K562 (cell line): ENCODE data around the gene POLR2H. TPM values are rescaled to one million over a fixed set of nuclear protein-coding genes. Genes with fewer than 3 reads are reported as not detected.
A peak's percentile ranks its signal among the peaks of the same experiment; 100 is the strongest.

Source experiments
- ATAC-seq: fragments of 200-7000 bp; cut with Tn5 transposase; 3 replicates; pipeline ENCODE4 v1.9.1; 2020; ENCODE audit warnings: moderate library complexity
- BruUV-seq: library from RNA; stranded (reverse); fragments of 400-500 nt; replicated peaks from 2 replicates; lab custom pipeline; 2021; lab: Mats Ljungman, UMichigan
- CTCF ChIA-PET: fragments of 300-600 bp; formaldehyde crosslinking; extraction: SDS; loops from one replicate; lab custom pipeline; 2021; ENCODE audit warnings: low intra/inter-chr PET ratio; lab: Yijun Ruan, JAX
- POLR2A ChIA-PET: fragments of 300-600, 350-650 bp; sonication (Branson Sonifier 250); formaldehyde crosslinking; extraction: SDS; loops from one replicate; lab custom pipeline; 2021; ENCODE audit warnings: antibody characterized with exemption, inconsistent platforms; lab: Yijun Ruan, JAX
- DNase-seq, 4 experiments: peaks; one replicate each; pipeline versions ENCODE4 v3.0.0 to v3.0.0-alpha.2; 2011 to 2018; ENCODE audit warnings: low spot score in 3 of 4, mixed read lengths in 3 of 4; ENCODE audit errors: extremely low read depth in 1 of 4
- FAIRE-seq: peaks from 2 replicates; lab custom pipeline; 2011; peaks lifted over from hg19 to GRCh38; lab: Jason Lieb, UNC
- H2AFZ ChIP-seq: 2 replicates; pipeline ENCODE4 v1.6.0; 2011; ENCODE audit warnings: low read depth, low read length, control low read depth, inconsistent platforms
- H3K27ac ChIP-seq: fragments of 200-600 bp; 3 replicates; pipeline ENCODE4 v1.8.0; 2011; ENCODE audit warnings: low read depth, mild to moderate bottlenecking, control low read depth, inconsistent platforms, low read length, moderate library complexity, mixed read lengths; ENCODE audit errors: extremely low read depth
- H3K27me3 ChIP-seq, 2 experiments: fragments of 300-600 bp in 1 of 2; 2 replicates in 1 of 2; 3 replicates in 1 of 2; pipeline versions ENCODE4 v1.6.0 to v1.8.0; 2011; ENCODE audit warnings: inconsistent platforms in 2 of 2, low read length in 2 of 2, mild to moderate bottlenecking in 1 of 2, mixed read lengths in 1 of 2, moderate library complexity in 1 of 2; ENCODE audit not compliant: control insufficient read depth in 2 of 2, insufficient read depth in 2 of 2
- H3K36me3 ChIP-seq: fragments of 300-600 bp; 3 replicates; pipeline ENCODE4 v1.8.0; 2011; ENCODE audit warnings: mild to moderate bottlenecking, low read length, inconsistent platforms; ENCODE audit not compliant: control insufficient read depth, insufficient read depth
- H3K4me1 ChIP-seq, 2 experiments: fragments of 200-600 bp in 1 of 2; replicated peaks in 1 of 2; 2 replicates in 1 of 2; 3 replicates in 1 of 2; pipeline versions ENCODE4 v1.5.1 to v1.8.0; 2011; ENCODE audit warnings: inconsistent platforms in 2 of 2, low read length in 2 of 2, mild to moderate bottlenecking in 1 of 2, mixed read lengths in 1 of 2, moderate library complexity in 1 of 2; ENCODE audit not compliant: control insufficient read depth in 2 of 2, insufficient read depth in 2 of 2
- H3K4me2 ChIP-seq: 2 replicates; pipeline ENCODE4 v1.6.1; 2011; ENCODE audit warnings: low read length, control low read depth, inconsistent platforms, mixed read lengths; ENCODE audit not compliant: insufficient read depth
- H3K4me3 ChIP-seq: fragments of 200-600 bp; sonication (generic), shearing (Covaris generic); 2 replicates; pipeline ENCODE4 v1.5.1; 2016; ENCODE audit warnings: control low read depth, inconsistent platforms
- H3K79me2 ChIP-seq: fragments of 200-600 bp; 3 replicates; pipeline ENCODE4 v1.8.0; 2011; ENCODE audit warnings: low read length, inconsistent platforms; ENCODE audit not compliant: control insufficient read depth, insufficient read depth
- H3K9ac ChIP-seq, 2 experiments: 2 replicates each; pipeline versions ENCODE4 v1.6.0 to v1.6.1; 2011; ENCODE audit warnings: low read depth in 2 of 2, low read length in 2 of 2, control low read depth in 1 of 2, inconsistent platforms in 1 of 2, mild to moderate bottlenecking in 1 of 2, mixed read lengths in 1 of 2; ENCODE audit not compliant: insufficient read depth in 1 of 2
- H3K9me1 ChIP-seq: one replicate; pipeline ENCODE4 v1.6.0; 2011; ENCODE audit warnings: inconsistent platforms, mild to moderate bottlenecking, low read length, moderate library complexity; ENCODE audit not compliant: control insufficient read depth, insufficient read depth
- H3K9me3 ChIP-seq: replicated peaks from 2 replicates; pipeline ENCODE4 v1.5.1; 2011; ENCODE audit warnings: low read depth, low read length, inconsistent platforms; ENCODE audit not compliant: control insufficient read depth, insufficient read depth
- H4K20me1 ChIP-seq: replicated peaks from 2 replicates; pipeline ENCODE4 v1.6.1; 2011; ENCODE audit warnings: low read length, inconsistent platforms, mixed read lengths; ENCODE audit not compliant: control insufficient read depth, insufficient read depth
- IFI16 ChIP-seq: fragments of 250-450 bp; sonication (Bioruptor Pico); IDR thresholded peaks from 2 replicates; pipeline ENCODE4 v2.1.2; 2022; ENCODE audit warnings: mild to moderate bottlenecking, inconsistent platforms
- POLR2G ChIP-seq: fragments of 200-400 bp; formaldehyde crosslinking; IDR thresholded peaks from 2 replicates; pipeline ENCODE4 v1.6.1; 2017; ENCODE audit warnings: low read depth, mild to moderate bottlenecking, antibody characterized with exemption, low read length, moderate library complexity
- RBFOX2 ChIP-seq: fragments of 200-400 bp; formaldehyde crosslinking; IDR thresholded peaks from 2 replicates; pipeline ENCODE4 v1.6.1; 2017; ENCODE audit warnings: low read depth, mild to moderate bottlenecking, low read length, moderate library complexity
- RBM22 ChIP-seq: fragments of 200-400 bp; formaldehyde crosslinking; IDR thresholded peaks from 2 replicates; pipeline ENCODE4 v1.6.1; 2018; ENCODE audit warnings: low read length, low read depth; ENCODE audit not compliant: poor library complexity, severe bottlenecking
- VEZF1 ChIP-seq: fragments of 200-800 bp; sonication (Bioruptor generic); IDR thresholded peaks from 2 replicates; pipeline ENCODE4 v1.6.1; 2017; ENCODE audit warnings: missing genetic modification characterization, missing compliant biosample characterization
- WGBS: fragments of 100-300 bp; shearing (Covaris generic); methylation state at CpG from one replicate; pipeline ENCODE4 v1.1.6; 2016; ENCODE audit warnings: low coverage, mixed read lengths; ENCODE audit not compliant: insufficient coverage; ENCODE audit errors: missing lambda C conversion rate; 5-methylcytosine and 5-hydroxymethylcytosine counted together
- in situ Hi-C: fragments of 300-500 bp; cut with MboI; formaldehyde crosslinking; loops from 4 replicates; pipeline ENCODE4 v1.15.0; 2018; ENCODE audit warnings: inconsistent platforms, mixed read lengths
- intact Hi-C: fragments of 100-400 bp; cut with micrococcal nuclease; formaldehyde crosslinking; loops from 2 replicates; pipeline ENCODE4 v1.14.2; 2022
- polyA plus RNA-seq, 8 experiments: library from polyadenylated mRNA; depleted of rRNA in 4 of 8; stranded (reverse) in 5 of 8; unstranded in 3 of 8; fragments of >200 nt; fragmentation: Nextera tagmentation in 2 of 8; fragmentation: Illumina TruSeq in 1 of 8; extraction: Ambion mirVana in 2 of 8; extraction: Trizol in 1 of 8; gene quantifications; 2 replicates each; pipeline versions ENCODE4 v1.2.1 to v1.2.3, GENCODE V29; 2011 to 2014; ENCODE audit warnings: inconsistent platforms in 1 of 8, missing spikeins in 1 of 8
- total RNA-seq, 7 experiments: library from RNA; depleted of rRNA in 6 of 7; stranded (reverse); fragments of >200 nt in 6 of 7; fragmentation: Illumina TruSeq in 2 of 7; extraction: Trizol in 2 of 7; gene quantifications; 2 replicates each; pipeline versions ENCODE4 v1.2.1 to v1.2.3, GENCODE V29; 2011 to 2021; ENCODE audit warnings: low replicate concordance in 1 of 7

Gene POLR2H
- total and polyA plus RNA-seq, 9 of the 15 experiments (the other 6 are each of a cell fraction or from before 2014, with no cell fraction given): 128 to 512 (median 220) TPM

- no peak overlapping the region for H3K27ac ChIP-seq
- CTCF ChIA-PET: no interaction called here
- no peak overlapping the region for H3K4me3 ChIP-seq
- no peak overlapping the region for H2AFZ ChIP-seq
- no peak for ATAC-seq
- H3K27me3 ChIP-seq: no peaks in the 10 kb centered on the region
- H4K20me1 ChIP-seq: peaks cover 29% of the 10 kb centered on the region
- H3K9me1 ChIP-seq: peaks cover 3% of the 10 kb centered on the region
- no peak overlapping the region for H3K4me2 ChIP-seq
- TF ChIP-seq IFI16 (CRISPR knock-in tag): no peak
- TF ChIP-seq RBFOX2: peak; percentile 73
- TF ChIP-seq POLR2G: peak; percentile 66
- no peak for TF ChIP-seq VEZF1
- TF ChIP-seq RBM22: peak; percentile 71
- H3K9ac ChIP-seq: peak overlapping the region in 1 of 2 experiments; percentile 16; a peak in 1 of 4 replicates
- BruUV-seq: no TSS peak
- in situ Hi-C loops: no loop called here
- peaks cover 0 to 17% of the 10 kb centered on the region in 2 experiments; a peak in 4 of 5 replicates for H3K4me1 ChIP-seq
- no peak for FAIRE-seq
- intact Hi-C loops: no loop called here
- peaks cover 70% of the 10 kb centered on the region for H3K79me2 ChIP-seq
- peaks cover 99% of the 10 kb centered on the region for H3K36me3 ChIP-seq
- DNase-seq: no peak
- POLR2A ChIA-PET: no interaction called here
- H3K9me3 ChIP-seq: no peaks in the 10 kb centered on the region
- WGBS: 93% methylated on average over 16 of the region's 20 CpGs
Observed at GRCh38 chr3:184322731-184323487, 38.6 kb upstream of the POLR2H start.
